Measurements from ENCODE around the gene DACH1.

The DACH1 gene

DNA sequence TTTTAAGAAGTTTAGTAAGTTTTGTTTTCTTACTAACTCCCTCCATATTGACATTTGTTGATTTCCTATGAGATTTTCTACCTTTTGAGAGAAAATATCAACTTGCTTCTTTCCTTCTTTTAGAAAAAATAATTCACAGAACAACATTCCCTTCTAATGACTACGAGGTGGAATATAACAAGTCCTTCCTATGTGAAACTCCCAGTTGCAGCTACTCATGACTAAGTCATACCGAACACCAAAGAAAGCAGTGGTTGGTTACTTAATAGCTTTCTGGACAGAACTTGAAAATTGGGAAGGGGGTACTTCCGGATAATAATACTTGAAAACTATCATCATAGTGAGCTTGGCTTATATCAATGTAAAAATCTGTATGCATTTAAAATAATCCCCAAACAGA is 144.8 kb downstream of the DACH1 start:
- no peak overlapping the region for H3K9ac ChIP-seq (ENCODE audit: low read depth in 1 of 2, low read length in 2 of 2)
- H3K9me3 ChIP-seq (ENCODE audit: control insufficient read depth in 2 of 2, low read length in 2 of 2): no peaks in the 10 kb centered on the region
- no peak overlapping the region for H3K27ac ChIP-seq (ENCODE audit: low read depth in 2 of 2, low read length in 2 of 2)
- no peaks in the 10 kb centered on the region for H3K27me3 ChIP-seq (ENCODE audit: control insufficient read depth in 2 of 2, insufficient read depth in 2 of 2, low read length in 2 of 2)
- H3K4me3 ChIP-seq (ENCODE audit: low read length in 2 of 2): no peak overlapping the region
- no peaks in the 10 kb centered on the region for H3K36me3 ChIP-seq (ENCODE audit: control insufficient read depth in 2 of 2, insufficient read depth in 2 of 2, low read length in 2 of 2)
- H3K4me1 ChIP-seq (ENCODE audit: control insufficient read depth in 2 of 2, insufficient read depth in 2 of 2, low read length in 2 of 2): no peaks in the 10 kb centered on the region

DNA sequence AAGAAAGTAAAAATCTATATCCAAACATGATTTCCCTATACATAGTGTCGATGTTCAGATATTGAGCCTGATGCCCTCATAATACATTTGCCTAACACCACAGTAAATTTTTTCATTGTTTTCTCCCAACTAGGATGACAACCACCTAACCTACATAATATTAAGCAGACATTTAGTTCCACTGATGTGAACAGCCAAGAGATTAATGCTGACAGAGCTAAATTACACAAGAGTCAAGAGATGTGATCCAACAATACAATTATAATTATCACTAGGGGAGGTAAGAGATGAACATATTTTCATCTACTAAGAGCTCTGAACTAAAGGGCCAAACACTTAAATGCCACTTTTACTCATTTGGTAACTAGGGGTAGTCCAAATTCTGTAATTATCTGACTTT is 145.9 kb downstream of the DACH1 start:
- no peak overlapping the region for H3K9ac ChIP-seq (ENCODE audit: low read depth in 1 of 2, low read length in 2 of 2)
- H3K27ac ChIP-seq (ENCODE audit: low read depth in 2 of 2, low read length in 2 of 2): no peak overlapping the region
- H3K4me1 ChIP-seq (ENCODE audit: control insufficient read depth in 2 of 2, insufficient read depth in 2 of 2, low read length in 2 of 2): no peaks in the 10 kb centered on the region
- H3K36me3 ChIP-seq (ENCODE audit: control insufficient read depth in 2 of 2, insufficient read depth in 2 of 2, low read length in 2 of 2): no peaks in the 10 kb centered on the region
- H3K9me3 ChIP-seq (ENCODE audit: control insufficient read depth in 2 of 2, low read length in 2 of 2): no peaks in the 10 kb centered on the region
- H3K4me3 ChIP-seq (ENCODE audit: low read length in 2 of 2): no peak overlapping the region
- H3K27me3 ChIP-seq (ENCODE audit: control insufficient read depth in 2 of 2, insufficient read depth in 2 of 2, low read length in 2 of 2): no peaks in the 10 kb centered on the region

DNA sequence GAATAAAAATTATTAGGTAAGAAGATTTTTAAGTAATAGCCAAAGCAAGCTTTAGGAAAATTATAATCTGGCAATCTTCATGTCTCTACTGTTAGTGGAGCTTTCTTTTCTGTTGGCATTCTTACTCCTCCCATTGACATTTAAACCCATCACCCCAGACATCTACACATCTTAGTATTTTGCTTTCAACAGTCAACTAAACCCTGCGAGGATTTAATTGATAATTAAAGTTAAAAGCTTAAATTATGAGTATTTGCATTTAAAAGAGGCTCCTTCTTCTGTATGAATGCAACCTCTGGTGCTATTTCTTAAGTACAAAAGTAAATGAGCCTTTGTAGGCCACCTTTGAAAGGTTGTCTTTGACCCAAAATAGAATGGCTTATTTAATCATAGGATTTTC is 148.1 kb downstream of the DACH1 start:
- H3K4me1 ChIP-seq (ENCODE audit: control insufficient read depth in 2 of 2, insufficient read depth in 2 of 2, low read length in 2 of 2): no peaks in the 10 kb centered on the region
- H3K9me3 ChIP-seq (ENCODE audit: control insufficient read depth in 2 of 2, low read length in 2 of 2): no peaks in the 10 kb centered on the region
- no peaks in the 10 kb centered on the region for H3K27me3 ChIP-seq (ENCODE audit: control insufficient read depth in 2 of 2, insufficient read depth in 2 of 2, low read length in 2 of 2)
- no peaks in the 10 kb centered on the region for H3K36me3 ChIP-seq (ENCODE audit: control insufficient read depth in 2 of 2, insufficient read depth in 2 of 2, low read length in 2 of 2)
- no peak overlapping the region for H3K9ac ChIP-seq (ENCODE audit: low read depth in 1 of 2, low read length in 2 of 2)
- no peak overlapping the region for H3K27ac ChIP-seq (ENCODE audit: low read depth in 2 of 2, low read length in 2 of 2)
- H3K4me3 ChIP-seq (ENCODE audit: low read length in 2 of 2): no peak overlapping the region

DNA sequence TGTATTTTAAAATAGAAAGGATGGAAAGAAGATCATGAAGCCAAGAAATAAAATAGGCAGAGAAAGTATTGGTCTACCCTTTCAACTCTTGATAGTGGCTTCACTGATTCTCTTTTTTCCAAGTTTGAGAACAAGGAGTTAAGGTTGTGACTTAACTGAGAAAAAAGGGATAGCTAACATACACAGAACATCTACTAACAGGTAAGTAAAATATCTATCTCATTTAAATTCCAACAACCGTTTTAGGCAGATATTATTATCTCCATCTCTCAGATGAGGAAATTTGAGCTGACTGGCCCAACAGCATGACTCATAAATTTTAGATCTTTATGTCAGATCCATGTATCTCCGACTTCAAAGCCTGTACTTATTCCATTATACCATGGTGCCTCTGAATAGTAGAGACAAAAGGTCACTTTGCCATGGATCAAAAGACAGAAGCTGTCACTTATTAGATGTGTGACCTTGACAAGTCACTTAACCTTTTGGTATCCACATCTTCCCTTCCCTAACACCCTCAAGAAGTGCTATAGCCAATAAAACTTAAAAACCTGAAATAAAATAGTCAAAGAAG is 152.1 kb downstream of the DACH1 start:
- no peaks in the 10 kb centered on the region for H3K9me3 ChIP-seq (ENCODE audit: control insufficient read depth in 2 of 2, low read length in 2 of 2)
- H3K36me3 ChIP-seq (ENCODE audit: control insufficient read depth in 2 of 2, insufficient read depth in 2 of 2, low read length in 2 of 2): no peaks in the 10 kb centered on the region
- no peak overlapping the region for H3K4me3 ChIP-seq (ENCODE audit: low read length in 2 of 2)
- no peak overlapping the region for H3K9ac ChIP-seq (ENCODE audit: low read depth in 1 of 2, low read length in 2 of 2)
- H3K27ac ChIP-seq (ENCODE audit: low read depth in 2 of 2, low read length in 2 of 2): no peak overlapping the region
- no peaks in the 10 kb centered on the region for H3K4me1 ChIP-seq (ENCODE audit: control insufficient read depth in 2 of 2, insufficient read depth in 2 of 2, low read length in 2 of 2)
- no peaks in the 10 kb centered on the region for H3K27me3 ChIP-seq (ENCODE audit: control insufficient read depth in 2 of 2, insufficient read depth in 2 of 2, low read length in 2 of 2)

DNA sequence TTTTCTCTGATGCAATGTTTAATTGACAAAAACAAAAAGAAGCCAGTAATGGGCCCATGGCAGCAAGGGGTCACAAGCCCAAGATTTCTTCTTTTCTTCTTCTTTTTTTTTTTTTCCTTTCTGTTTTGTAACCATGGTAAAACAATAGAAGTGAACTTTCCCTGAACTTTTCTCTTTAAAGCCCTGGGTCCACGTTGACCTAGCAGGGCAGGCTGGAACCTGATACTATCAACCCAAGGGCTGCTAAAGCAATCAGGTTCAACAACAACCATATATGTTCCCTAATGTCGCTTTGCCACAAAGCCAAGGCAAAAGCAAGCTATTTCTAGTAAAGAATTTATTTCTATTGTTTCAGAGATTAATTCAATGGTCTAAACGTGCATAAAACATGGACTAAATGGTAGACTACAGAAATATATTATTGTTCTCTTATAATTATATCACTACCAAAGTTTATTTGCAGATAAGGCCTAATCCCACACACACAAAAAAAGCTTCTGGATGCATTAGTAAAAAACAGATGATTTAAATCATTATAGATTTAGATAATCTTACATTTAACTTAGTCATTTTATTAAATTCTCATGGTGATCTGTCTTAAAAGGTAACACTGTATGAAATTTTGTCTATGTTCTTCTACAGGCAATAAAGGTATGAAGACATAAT is 153.9 kb downstream of the DACH1 start:
- Histone ChIP-seq H3K36me3 (ENCODE audit: control insufficient read depth in 2 of 2, insufficient read depth in 2 of 2, low read length in 2 of 2) (no peaks in the 10 kb centered on the region), H3K27ac (ENCODE audit: low read depth in 2 of 2, low read length in 2 of 2) (no peak overlapping the region), H3K9me3 (ENCODE audit: control insufficient read depth in 2 of 2, low read length in 2 of 2) (no peaks in the 10 kb centered on the region), H3K4me1 (ENCODE audit: control insufficient read depth in 2 of 2, insufficient read depth in 2 of 2, low read length in 2 of 2) (no peaks in the 10 kb centered on the region), H3K4me3 (ENCODE audit: low read length in 2 of 2) (no peak overlapping the region), H3K27me3 (ENCODE audit: control insufficient read depth in 2 of 2, insufficient read depth in 2 of 2, low read length in 2 of 2) (no peaks in the 10 kb centered on the region), H3K9ac (ENCODE audit: low read depth in 1 of 2, low read length in 2 of 2) (no peak overlapping the region)

DNA sequence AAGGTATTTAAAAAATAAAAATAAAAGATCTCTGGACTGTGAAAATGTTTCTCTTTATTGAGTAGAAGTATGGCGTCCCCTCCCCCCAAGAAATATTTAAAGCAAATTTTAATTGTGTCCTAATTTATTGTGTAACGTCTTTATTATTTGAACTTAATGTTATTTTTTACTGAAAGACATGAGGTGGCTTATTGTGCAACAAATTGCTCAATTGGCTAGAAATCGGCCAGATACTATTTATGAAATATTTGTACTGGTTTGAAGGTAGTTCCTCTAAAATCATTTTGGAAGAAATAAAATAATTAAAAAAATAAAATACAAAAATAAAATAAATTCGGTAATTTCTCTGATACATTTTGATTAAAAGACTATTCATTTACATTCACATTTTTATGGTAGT is 162.3 kb downstream of the DACH1 start:
- no peak overlapping the region for H3K27ac ChIP-seq (ENCODE audit: low read depth in 2 of 2, low read length in 2 of 2)
- no peaks in the 10 kb centered on the region for H3K9me3 ChIP-seq (ENCODE audit: control insufficient read depth in 2 of 2, low read length in 2 of 2)
- H3K9ac ChIP-seq (ENCODE audit: low read depth in 1 of 2, low read length in 2 of 2): no peak overlapping the region
- H3K36me3 ChIP-seq (ENCODE audit: control insufficient read depth in 2 of 2, insufficient read depth in 2 of 2, low read length in 2 of 2): no peaks in the 10 kb centered on the region
- no peak overlapping the region for H3K4me3 ChIP-seq (ENCODE audit: low read length in 2 of 2)
- no peaks in the 10 kb centered on the region for H3K27me3 ChIP-seq (ENCODE audit: control insufficient read depth in 2 of 2, insufficient read depth in 2 of 2, low read length in 2 of 2)
- no peaks in the 10 kb centered on the region for H3K4me1 ChIP-seq (ENCODE audit: control insufficient read depth in 2 of 2, insufficient read depth in 2 of 2, low read length in 2 of 2)

DNA sequence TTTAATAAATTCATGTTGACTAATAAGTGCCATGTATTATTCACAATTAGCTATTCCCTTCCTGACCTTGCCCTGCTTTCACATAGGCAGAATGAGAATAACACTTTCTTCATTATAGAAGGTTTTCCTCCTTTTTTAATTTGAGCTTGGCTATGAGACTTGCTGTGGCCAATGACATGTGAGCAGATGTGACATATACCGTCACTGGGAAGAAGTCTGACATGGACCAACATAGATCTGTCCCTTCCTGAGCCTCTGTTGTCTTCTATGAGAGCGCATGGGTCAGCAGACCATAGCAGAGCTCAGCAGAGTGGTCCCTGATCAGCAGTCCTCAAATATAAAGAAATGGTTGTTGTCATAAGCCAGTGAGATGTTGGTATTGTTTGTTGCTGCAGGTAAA is 163.9 kb downstream of the DACH1 start:
- no peaks in the 10 kb centered on the region for H3K9me3 ChIP-seq (ENCODE audit: control insufficient read depth in 2 of 2, low read length in 2 of 2)
- H3K4me3 ChIP-seq (ENCODE audit: low read length in 2 of 2): no peak overlapping the region
- H3K27ac ChIP-seq (ENCODE audit: low read depth in 2 of 2, low read length in 2 of 2): no peak overlapping the region
- no peak overlapping the region for H3K9ac ChIP-seq (ENCODE audit: low read depth in 1 of 2, low read length in 2 of 2)
- no peaks in the 10 kb centered on the region for H3K36me3 ChIP-seq (ENCODE audit: control insufficient read depth in 2 of 2, insufficient read depth in 2 of 2, low read length in 2 of 2)
- H3K27me3 ChIP-seq (ENCODE audit: control insufficient read depth in 2 of 2, insufficient read depth in 2 of 2, low read length in 2 of 2): no peaks in the 10 kb centered on the region
- no peaks in the 10 kb centered on the region for H3K4me1 ChIP-seq (ENCODE audit: control insufficient read depth in 2 of 2, insufficient read depth in 2 of 2, low read length in 2 of 2)

DNA sequence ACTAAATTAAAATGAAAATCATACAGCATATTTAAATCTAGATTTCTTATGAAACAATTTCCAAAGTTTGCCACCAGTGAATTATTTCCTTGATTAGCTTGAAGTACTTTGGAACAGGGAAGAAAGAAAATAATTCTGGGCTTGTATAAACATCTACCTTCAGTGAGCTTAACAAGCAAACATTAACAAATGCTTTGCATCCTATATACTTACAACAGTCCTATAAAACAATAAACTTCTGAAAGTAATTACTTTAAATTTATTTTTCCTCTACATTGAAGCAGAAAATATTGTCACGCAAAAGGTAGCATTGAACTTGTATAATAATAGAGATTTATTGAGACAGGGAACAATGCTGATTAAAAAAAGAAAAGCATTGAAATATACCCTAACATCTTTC is 164.8 kb downstream of the DACH1 start:
- Histone ChIP-seq H3K9me3 (ENCODE audit: control insufficient read depth in 2 of 2, low read length in 2 of 2) (no peaks in the 10 kb centered on the region), H3K9ac (ENCODE audit: low read depth in 1 of 2, low read length in 2 of 2) (no peak overlapping the region), H3K4me1 (ENCODE audit: control insufficient read depth in 2 of 2, insufficient read depth in 2 of 2, low read length in 2 of 2) (no peaks in the 10 kb centered on the region), H3K27ac (ENCODE audit: low read depth in 2 of 2, low read length in 2 of 2) (no peak overlapping the region), H3K4me3 (ENCODE audit: low read length in 2 of 2) (no peak overlapping the region), H3K36me3 (ENCODE audit: control insufficient read depth in 2 of 2, insufficient read depth in 2 of 2, low read length in 2 of 2) (no peaks in the 10 kb centered on the region), H3K27me3 (ENCODE audit: control insufficient read depth in 2 of 2, insufficient read depth in 2 of 2, low read length in 2 of 2) (no peaks in the 10 kb centered on the region)

DNA sequence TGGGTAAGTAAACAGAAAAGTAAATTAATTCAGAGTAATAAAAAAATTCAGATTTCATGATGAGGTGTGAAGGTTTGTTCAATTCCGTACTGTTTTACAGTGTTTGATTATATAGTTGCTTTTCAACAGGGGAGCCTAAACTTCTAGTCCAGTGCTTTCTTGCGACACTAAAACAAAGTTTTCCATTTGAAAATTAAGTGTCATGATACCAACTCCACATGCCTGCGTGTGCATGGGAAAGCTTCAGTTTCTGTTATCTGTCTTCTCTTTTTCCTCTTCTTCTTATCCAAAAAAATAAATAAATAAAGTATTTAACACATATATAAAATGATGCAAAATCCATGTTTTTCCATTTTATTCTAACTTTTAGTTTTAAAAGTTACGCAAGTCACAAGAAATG is 165.3 kb downstream of the DACH1 start:
- H3K4me1 ChIP-seq (ENCODE audit: control insufficient read depth in 2 of 2, insufficient read depth in 2 of 2, low read length in 2 of 2): no peaks in the 10 kb centered on the region
- no peak overlapping the region for H3K27ac ChIP-seq (ENCODE audit: low read depth in 2 of 2, low read length in 2 of 2)
- no peaks in the 10 kb centered on the region for H3K36me3 ChIP-seq (ENCODE audit: control insufficient read depth in 2 of 2, insufficient read depth in 2 of 2, low read length in 2 of 2)
- no peaks in the 10 kb centered on the region for H3K9me3 ChIP-seq (ENCODE audit: control insufficient read depth in 2 of 2, low read length in 2 of 2)
- no peaks in the 10 kb centered on the region for H3K27me3 ChIP-seq (ENCODE audit: control insufficient read depth in 2 of 2, insufficient read depth in 2 of 2, low read length in 2 of 2)
- H3K4me3 ChIP-seq (ENCODE audit: low read length in 2 of 2): no peak overlapping the region
- H3K9ac ChIP-seq (ENCODE audit: low read depth in 1 of 2, low read length in 2 of 2): no peak overlapping the region

DNA sequence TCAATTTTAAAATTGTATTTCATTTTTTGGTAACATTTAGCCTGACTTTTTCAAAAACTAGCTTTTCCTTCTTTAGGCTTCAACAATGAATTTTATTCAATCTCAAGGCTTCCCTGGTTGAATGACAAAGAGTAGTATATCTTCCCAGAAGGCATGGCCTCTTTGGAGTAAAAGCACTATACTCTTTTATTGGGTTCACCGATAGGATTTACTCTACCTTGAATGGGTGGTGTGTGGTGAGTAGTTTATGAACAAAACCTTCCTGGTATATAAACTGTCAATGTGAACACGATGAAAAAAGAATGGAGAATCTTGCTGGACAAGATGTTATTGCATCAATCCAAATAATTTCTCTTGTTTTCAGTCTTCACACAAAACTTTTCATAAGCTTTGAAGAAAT is 167.7 kb downstream of the DACH1 start:
- H3K27ac ChIP-seq (ENCODE audit: low read depth in 2 of 2, low read length in 2 of 2): no peak overlapping the region

More for the DNA sequence above, 167.7 kb downstream of the DACH1 start:
- Histone ChIP-seq H3K9ac (ENCODE audit: low read depth in 1 of 2, low read length in 2 of 2) (no peak overlapping the region), H3K4me1 (ENCODE audit: control insufficient read depth in 2 of 2, insufficient read depth in 2 of 2, low read length in 2 of 2) (no peaks in the 10 kb centered on the region), H3K36me3 (ENCODE audit: control insufficient read depth in 2 of 2, insufficient read depth in 2 of 2, low read length in 2 of 2) (no peaks in the 10 kb centered on the region), H3K9me3 (ENCODE audit: control insufficient read depth in 2 of 2, low read length in 2 of 2) (no peaks in the 10 kb centered on the region), H3K27me3 (ENCODE audit: control insufficient read depth in 2 of 2, insufficient read depth in 2 of 2, low read length in 2 of 2) (no peaks in the 10 kb centered on the region), H3K4me3 (ENCODE audit: low read length in 2 of 2) (no peak overlapping the region)
